HFFc6 (cell line): Measurements from ENCODE around the gene ADSS1. TPM values are rescaled to one million over a fixed set of nuclear protein-coding genes. Genes with fewer than 3 reads are reported as not detected.

Experiments used
- DNase-seq: peaks from one replicate; pipeline ENCODE4 v3.0.0-alpha.2; 2018
- H3K27ac Mint-ChIP-seq: 2 replicates; pipeline ENCODE4 v1.8.0; 2020; ENCODE audit warnings: mild to moderate bottlenecking, mixed read lengths
- H3K27me3 Mint-ChIP-seq: 2 replicates; pipeline ENCODE4 v1.8.0; 2021; ENCODE audit warnings: mild to moderate bottlenecking, moderate library complexity, mixed read lengths; ENCODE audit not compliant: insufficient read depth
- H3K36me3 Mint-ChIP-seq: 2 replicates; pipeline ENCODE4 v1.8.0; 2021; ENCODE audit warnings: low read depth, mixed read lengths
- H3K4me1 Mint-ChIP-seq: 2 replicates; pipeline ENCODE4 v1.8.0; 2020; ENCODE audit warnings: low read depth, mixed read lengths
- H3K4me3 Mint-ChIP-seq: 2 replicates; pipeline ENCODE4 v1.8.0; 2020; ENCODE audit warnings: mild to moderate bottlenecking, moderate library complexity, mixed read lengths
- H3K9me3 Mint-ChIP-seq: 2 replicates; pipeline ENCODE4 v1.8.0; 2020; ENCODE audit warnings: mild to moderate bottlenecking, mixed read lengths
- CTCF ChIP-seq: fragments of 200-600 bp; sonication (generic); IDR thresholded peaks from 2 replicates; pipeline ENCODE4 v1.5.0; 2021; ENCODE audit warnings: antibody characterized with exemption, mild to moderate bottlenecking
- total RNA-seq, 6 experiments: library from RNA; stranded (reverse); fragmentation: NEBNext Ultra II Directional; extraction: Animal tissue kit (Norgen Biotek cat#: 25700); gene quantifications; 2 replicates in 1 of 6; 3 replicates in 5 of 6; pipeline ENCODE4 v1.2.3, GENCODE V29; 2021

ADSS1 gene
- total RNA-seq, 6 experiments from 2014 or later: 2.7 to 3.7 (median 3.3) TPM

GRCh38 chr14:104739026-104739425 is 15.0 kb downstream of the ADSS1 start:
- Mint-ChIP-seq H3K27me3 (peaks cover 5% of the 10 kb centered on the region), H3K27ac (no peak overlapping the region), H3K4me1 (peaks cover 19% of the 10 kb centered on the region), H3K36me3 (no peaks in the 10 kb centered on the region), H3K4me3 (no peak overlapping the region), H3K9me3 (no peaks in the 10 kb centered on the region)
- no peak for TF ChIP-seq CTCF
- DNase-seq: no peak

GRCh38 chr14:104739546-104740516 is 15.8 kb downstream of the ADSS1 start:
- Mint-ChIP-seq H3K9me3 (no peaks in the 10 kb centered on the region), H3K4me3 (no peak overlapping the region), H3K4me1 (peaks cover 19% of the 10 kb centered on the region), H3K36me3 (no peaks in the 10 kb centered on the region), H3K27me3 (peaks cover 5% of the 10 kb centered on the region; the same call in 1 of the 2 replicates), H3K27ac (no peak overlapping the region)
- no peak for TF ChIP-seq CTCF
- DNase-seq: no peak

GRCh38 chr14:104741108-104741802 is 17.2 kb downstream of the ADSS1 start:
- Mint-ChIP-seq H3K4me1 (peaks cover 11% of the 10 kb centered on the region), H3K9me3 (no peaks in the 10 kb centered on the region), H3K27me3 (peaks cover 4% of the 10 kb centered on the region; the same call in 1 of the 2 replicates), H3K4me3 (no peak overlapping the region), H3K27ac (no peak overlapping the region), H3K36me3 (no peaks in the 10 kb centered on the region)
- no peak for DNase-seq
- no peak for TF ChIP-seq CTCF

- H3K27me3 Mint-ChIP-seq: peaks cover 2% of the 10 kb centered on the region; the same call in 1 of the 2 replicates
- H3K4me1 Mint-ChIP-seq: peaks cover 7% of the 10 kb centered on the region; the same call in 1 of the 2 replicates
- H3K27ac Mint-ChIP-seq: no peak overlapping the region
- H3K9me3 Mint-ChIP-seq: no peaks in the 10 kb centered on the region
- no peak for DNase-seq
- no peak overlapping the region for H3K4me3 Mint-ChIP-seq
- no peaks in the 10 kb centered on the region for H3K36me3 Mint-ChIP-seq
- TF ChIP-seq CTCF: no peak
These were observed 17.8 kb downstream of the ADSS1 start for GRCh38 chr14:104741803-104742251.

- Mint-ChIP-seq H3K4me1 (peaks cover 7% of the 10 kb centered on the region; the same call in 1 of the 2 replicates), H3K27ac (no peak overlapping the region), H3K4me3 (no peak overlapping the region), H3K27me3 (peaks cover 2% of the 10 kb centered on the region), H3K36me3 (no peaks in the 10 kb centered on the region), H3K9me3 (no peaks in the 10 kb centered on the region)
- no peak for TF ChIP-seq CTCF
- DNase-seq: no peak
These were observed 18.8 kb downstream of the ADSS1 start for GRCh38 chr14:104742586-104743455.
